NCI-H1105 (cell line): Measurements from ENCODE around the gene KANSL1L.

ENCODE experiments used
- DNase-seq: peaks from one replicate; lab custom pipeline; 2025; lab: John Stamatoyannopoulos, UW

The KANSL1L gene

GRCh38 chr2:210072922-210073509, 98.2 kb downstream of the KANSL1L start:
- DNase-seq = no peak

- DNase-seq = no peak
Measured at GRCh38 chr2:210072493-210072892, 98.7 kb downstream of the KANSL1L start.

- no peak for DNase-seq
Measured at GRCh38 chr2:210063306-210063705, 107.9 kb downstream of the KANSL1L start.

GRCh38 chr2:210055825-210056224, 115.4 kb downstream of the KANSL1L start:
- no peak for DNase-seq

- DNase-seq = no peak
Measured at GRCh38 chr2:210054696-210055095, 116.5 kb downstream of the KANSL1L start.

GRCh38 chr2:210050885-210051284, 120.3 kb downstream of the KANSL1L start:
- no peak for DNase-seq

GRCh38 chr2:210049831-210050230, 121.4 kb downstream of the KANSL1L start:
- no peak for DNase-seq

- no peak for DNase-seq
Measured at GRCh38 chr2:210046851-210047500, 124.2 kb downstream of the KANSL1L start.

- no peak for DNase-seq
Measured at GRCh38 chr2:210038078-210038477, 133.1 kb downstream of the KANSL1L start.

- no peak for DNase-seq
Measured at GRCh38 chr2:210035679-210036078, 135.5 kb downstream of the KANSL1L start.

GRCh38 chr2:210034087-210034683, 137.0 kb downstream of the KANSL1L start:
- DNase-seq = no peak

GRCh38 chr2:210028178-210028577, 143.0 kb downstream of the KANSL1L start:
- DNase-seq = peak; percentile 4

- DNase-seq = no peak
Measured at GRCh38 chr2:210027608-210028007, 143.6 kb downstream of the KANSL1L start.

GRCh38 chr2:210022824-210023223, 148.4 kb downstream of the KANSL1L start:
- DNase-seq = no peak

- DNase-seq = no peak
Measured at GRCh38 chr2:210020138-210020537, 151.1 kb downstream of the KANSL1L start.

GRCh38 chr2:210009896-210010295, 161.3 kb downstream of the KANSL1L start:
- no peak for DNase-seq

- DNase-seq = no peak
Measured at GRCh38 chr2:210009126-210009525, 162.1 kb downstream of the KANSL1L start.

GRCh38 chr2:210007895-210008294, 163.3 kb downstream of the KANSL1L start:
- no peak for DNase-seq

GRCh38 chr2:210004881-210005280, 166.3 kb downstream of the KANSL1L start:
- DNase-seq = no peak

- DNase-seq = no peak
Measured at GRCh38 chr2:210003359-210003758, 167.8 kb downstream of the KANSL1L start.

- DNase-seq = peak; percentile 90
Measured at GRCh38 chr2:210002158-210003157, 168.8 kb downstream of the KANSL1L start, which contains the start of gene RPE. RPE (plus strand) TSS chr2:210002638; CDS start chr2:210002662, 24 bp downstream.
